Activated naive CD4-positive, alpha-beta T cell treated with anti-CD3 and anti-CD28 coated beads for 36 hours (primary cell): ENCODE data around the gene DCAF10. TPM values are rescaled to one million over a fixed set of nuclear protein-coding genes. Genes with fewer than 3 reads are reported as not detected.

Experiments used
- CTCF ChIA-PET: fragments of 350-600 bp; sonication (Branson Sonifier 250); formaldehyde crosslinking; loops from one replicate; lab custom pipeline; 2021; ENCODE audit warnings: antibody characterized with exemption; lab: Charles Lee
- DNase-seq: peaks from one replicate; pipeline ENCODE4 v3.0.0-alpha.2; 2020
- H3K27ac Mint-ChIP-seq: one replicate; pipeline ENCODE4 v1.8.0; 2021; ENCODE audit warnings: mild to moderate bottlenecking, mixed read lengths
- H3K27me3 Mint-ChIP-seq: one replicate; pipeline ENCODE4 v1.8.0; 2021; ENCODE audit warnings: low read depth, mixed read lengths
- H3K36me3 Mint-ChIP-seq: one replicate; pipeline ENCODE4 v1.8.0; 2021; ENCODE audit warnings: low read depth, mixed read lengths
- H3K4me1 Mint-ChIP-seq: one replicate; pipeline ENCODE4 v1.8.0; 2021; ENCODE audit warnings: low read depth, mixed read lengths
- H3K4me3 Mint-ChIP-seq: one replicate; pipeline ENCODE4 v1.8.0; 2021; ENCODE audit warnings: mild to moderate bottlenecking, moderate library complexity, mixed read lengths
- H3K9me3 Mint-ChIP-seq: one replicate; pipeline ENCODE4 v1.8.0; 2021; ENCODE audit warnings: mixed read lengths
- intact Hi-C: fragments of 100-400 bp; cut with micrococcal nuclease; formaldehyde crosslinking; loops from one replicate; pipeline ENCODE4 v1.15.1; 2023
- total RNA-seq, 2 experiments: library from RNA; stranded (reverse); gene quantifications; one replicate each; pipeline ENCODE4 v1.2.3, GENCODE V29; 2021

DCAF10 gene
- total RNA-seq, 2 experiments from 2014 or later, result 9.4 to 10.9 TPM

GRCh38 chr9:37915911-37916470, 115.4 kb downstream of the DCAF10 start:
- intact Hi-C loops, result loop anchor here (10.0 kb wide), 1 partner anchor 349 kb away; no protein-coding TSS in a partner anchor
- Mint-ChIP-seq H3K27me3 (no peaks in the 10 kb centered on the region), H3K4me3 (no peak overlapping the region), H3K27ac (no peak overlapping the region), H3K9me3 (no peaks in the 10 kb centered on the region), H3K36me3 (no peaks in the 10 kb centered on the region), H3K4me1 (peaks cover 2% of the 10 kb centered on the region)
- CTCF ChIA-PET, result interaction anchor here (1.0 to 1.2 kb wide), 2 partner anchors 244 to 245 kb away, joined by 3 to 4 read pairs; no protein-coding TSS in a partner anchor
- no peak for DNase-seq

GRCh38 chr9:37916471-37917312, 116.1 kb downstream of the DCAF10 start:
- H3K4me3 Mint-ChIP-seq, result no peak overlapping the region
- no peaks in the 10 kb centered on the region for H3K9me3 Mint-ChIP-seq
- DNase-seq, result no peak
- intact Hi-C loops, result loop anchor here (10.0 kb wide), 1 partner anchor 348 kb away; no protein-coding TSS in a partner anchor
- H3K27me3 Mint-ChIP-seq, result no peaks in the 10 kb centered on the region
- CTCF ChIA-PET, result interaction anchor here (1.2 kb wide), 1 partner anchor 245 kb away, joined by 3 read pairs; no protein-coding TSS in a partner anchor
- H3K36me3 Mint-ChIP-seq, result no peaks in the 10 kb centered on the region
- H3K27ac Mint-ChIP-seq, result no peak overlapping the region
- H3K4me1 Mint-ChIP-seq, result peaks cover 2% of the 10 kb centered on the region

Other genes starting within 250 kb of the DCAF10 start
- 1 to 10 TPM; 1.0 to 1.1 TPM for gene FBXO10, start 224.4 kb upstream of the DCAF10 start, total RNA-seq
- gene TOMM5, start 208.2 kb upstream of the DCAF10 start, total RNA-seq, result 100 to 1,000 TPM; 136 to 140 TPM
- not detected for gene FRMPD1, start 149.8 kb upstream of the DCAF10 start, total RNA-seq
- 1 to 10 TPM; 8.1 to 9.5 TPM for gene TRMT10B, start 47.0 kb upstream of the DCAF10 start, total RNA-seq
- gene EXOSC3, start 15.7 kb upstream of the DCAF10 start, total RNA-seq, result 10 to 100 TPM; 93.7 to 99.7 TPM
- 10 to 100 TPM; 20.0 to 20.3 TPM for gene SLC25A51, start 103.3 kb downstream of the DCAF10 start, total RNA-seq